Stimulated activated CD8-positive, alpha-beta memory T cell treated with anti-CD3 and anti-CD28 coated beads, Interleukin-15, amount 100 ng/mL, for 24 hours (primary cell): ENCODE measurements around the gene EPHA4.

Experiments
- DNase-seq: peaks from one replicate; pipeline ENCODE4 v3.0.0-alpha.2; 2020; ENCODE audit warnings: low read depth

EPHA4 gene

GRCh38 chr2:221572219-221572820 lies at the start of gene EPHA4:
EPHA4 (minus strand) TSS chr2:221572304; CDS start chr2:221572248, 56 bp downstream.
- DNase-seq: peak; percentile 60

DNA sequence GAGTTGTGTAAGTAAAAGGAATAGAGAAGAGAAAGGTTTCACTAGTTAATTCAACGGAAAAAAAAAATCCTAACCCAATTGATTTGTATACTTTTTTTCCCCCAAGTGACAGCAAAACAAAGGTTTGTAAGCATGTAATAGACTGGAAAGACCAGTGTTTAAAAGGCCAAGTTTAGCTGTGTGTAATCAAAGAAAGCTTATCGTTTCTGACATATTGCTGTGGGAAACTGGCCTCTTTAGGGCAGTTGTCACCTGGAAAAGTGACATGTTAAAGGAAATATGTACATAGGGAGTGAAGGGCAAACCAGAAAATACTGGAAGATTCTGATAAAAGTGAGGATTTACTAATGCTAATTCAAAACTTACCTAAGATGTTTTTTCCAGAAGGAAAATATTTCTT lies 45.9 kb upstream of the EPHA4 start:
- no peak for DNase-seq

GRCh38 chr2:221616561-221616960 lies 44.5 kb upstream of the EPHA4 start:
- no peak for DNase-seq

DNA sequence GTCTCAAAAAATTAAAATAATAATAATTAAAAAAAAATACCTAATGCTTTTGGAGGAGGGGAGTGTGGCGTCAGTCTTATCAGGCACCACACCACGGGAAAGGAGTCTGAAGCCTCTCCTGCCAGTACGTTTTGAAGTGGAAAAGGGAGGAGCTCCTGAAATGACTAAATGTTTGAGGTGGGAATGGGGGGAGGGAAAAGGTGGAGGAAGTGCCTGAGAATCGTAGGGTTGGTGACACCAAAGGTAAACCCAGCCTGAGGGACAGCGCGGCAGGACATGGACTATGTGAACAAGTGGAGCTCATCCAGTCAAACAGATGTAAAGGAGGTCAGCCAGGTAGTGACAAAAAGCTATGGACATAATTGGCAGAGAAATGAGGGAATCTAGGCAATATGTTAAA lies 42.2 kb upstream of the EPHA4 start:
- no peak for DNase-seq

GRCh38 chr2:221612800-221613199 lies 40.7 kb upstream of the EPHA4 start:
- DNase-seq: no peak

DNA sequence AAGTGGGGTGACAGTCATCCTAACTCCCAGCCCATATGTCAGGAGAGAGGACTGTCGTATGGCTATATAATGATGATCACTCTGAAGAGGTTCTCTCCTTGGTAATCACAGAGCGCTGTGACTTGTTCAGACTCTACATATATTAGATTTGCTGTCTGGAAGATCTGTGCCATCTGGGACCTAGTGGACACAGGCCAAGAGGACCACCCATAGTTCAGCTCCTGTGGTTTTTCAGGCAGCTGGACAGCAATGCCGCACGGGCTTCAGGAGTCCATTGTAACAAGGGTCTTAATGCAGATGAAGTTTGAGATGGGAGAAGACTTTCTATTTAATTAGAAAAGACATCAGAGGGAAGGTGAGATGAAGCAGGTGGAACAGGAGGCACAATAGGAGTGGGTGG lies 40.1 kb upstream of the EPHA4 start:
- DNase-seq: no peak

DNA sequence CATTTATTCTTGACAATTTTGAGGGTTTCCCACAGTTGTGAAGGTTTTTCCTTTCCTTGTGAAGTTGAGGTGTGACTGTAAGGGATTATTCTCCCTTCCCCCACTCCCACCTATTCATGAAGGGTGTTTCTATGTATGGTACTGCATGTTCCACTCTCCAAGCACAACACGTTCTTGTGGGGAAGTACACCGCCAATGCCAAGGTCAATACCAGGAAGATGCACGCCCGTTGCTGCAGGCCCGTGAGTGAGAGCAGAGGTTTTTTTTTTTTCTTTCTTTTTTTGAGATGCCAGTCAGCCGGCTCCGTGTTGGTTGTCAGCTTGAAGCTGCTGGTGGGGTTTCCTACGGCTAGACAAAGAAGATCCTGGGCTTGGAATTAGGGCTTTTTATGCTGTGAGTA lies 38.6 kb upstream of the EPHA4 start:
- DNase-seq: no peak

- DNase-seq: no peak
These were observed 38.2 kb upstream of the EPHA4 start for GRCh38 chr2:221610255-221610654.

DNA sequence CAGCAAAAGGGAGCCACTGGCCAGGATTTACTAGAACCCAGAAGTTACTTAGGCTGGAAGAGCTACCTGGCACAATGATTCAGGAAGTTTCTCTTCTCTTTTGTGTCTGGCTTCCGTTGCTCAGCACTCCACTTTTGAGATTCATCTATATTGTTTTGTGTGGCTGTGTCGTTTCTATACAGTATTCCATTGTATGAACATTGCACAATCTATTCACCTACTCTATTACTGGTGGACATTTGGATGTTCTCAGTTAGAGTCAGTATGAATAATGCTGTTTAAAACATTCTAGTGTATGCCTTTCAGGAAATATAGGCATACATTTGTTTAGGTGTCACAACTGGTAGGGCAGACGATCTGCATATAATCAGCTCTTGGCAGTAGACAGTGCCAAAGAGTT lies 36.3 kb upstream of the EPHA4 start:
- no peak for DNase-seq

- DNase-seq: no peak
These were observed 34.3 kb upstream of the EPHA4 start for GRCh38 chr2:221606424-221606823.

- DNase-seq: no peak
These were observed 33.7 kb upstream of the EPHA4 start for GRCh38 chr2:221605751-221606240.

GRCh38 chr2:221602938-221603337 lies 30.8 kb upstream of the EPHA4 start:
- DNase-seq: no peak

DNA sequence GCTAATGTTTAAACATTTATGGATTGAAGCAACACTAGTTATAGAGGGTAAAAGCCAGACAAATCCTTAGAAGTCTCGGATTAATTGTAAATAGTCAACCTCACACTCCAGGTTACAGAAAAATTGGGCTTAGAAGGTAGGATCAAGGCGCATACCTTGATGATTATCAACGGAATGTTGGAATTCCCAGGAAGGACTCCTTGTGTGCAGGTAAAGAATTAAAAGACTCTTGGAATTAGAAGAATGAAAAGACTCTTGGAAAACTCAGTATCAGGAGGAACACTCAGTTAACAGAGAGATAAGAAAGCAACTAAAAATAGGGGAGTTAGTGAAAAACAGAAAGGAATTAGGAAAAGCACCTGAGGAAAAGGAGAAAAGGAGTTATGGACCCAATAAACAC lies 29.3 kb upstream of the EPHA4 start:
- DNase-seq: no peak

GRCh38 chr2:221600388-221600787 lies 28.3 kb upstream of the EPHA4 start:
- no peak for DNase-seq

DNA sequence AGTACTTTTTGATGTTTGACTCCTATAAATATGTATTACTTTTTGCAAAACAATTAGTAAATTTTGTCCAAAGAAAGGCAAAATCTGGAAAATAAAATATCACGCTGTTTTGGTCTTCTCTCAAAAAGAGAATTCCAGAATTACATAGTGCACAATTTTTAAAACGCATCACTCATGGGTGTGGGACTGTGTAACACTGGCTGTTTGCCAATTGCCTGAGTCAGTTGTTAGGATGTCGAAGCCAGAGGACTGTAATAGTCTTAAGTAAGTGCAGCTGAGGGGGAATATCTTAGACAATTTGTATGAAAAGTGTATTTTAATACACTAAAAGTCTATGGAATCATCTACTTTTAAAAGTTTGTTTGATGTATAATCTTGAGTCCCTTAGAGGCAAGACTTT lies 24.1 kb upstream of the EPHA4 start:
- DNase-seq: no peak

- DNase-seq: no peak
These were observed 18.8 kb upstream of the EPHA4 start for GRCh38 chr2:221590861-221591365.

- no peak for DNase-seq
These were observed 17.6 kb upstream of the EPHA4 start for GRCh38 chr2:221589696-221590095.

GRCh38 chr2:221588306-221588985 lies 16.3 kb upstream of the EPHA4 start:
- DNase-seq: no peak

GRCh38 chr2:221581986-221582385 lies 9.9 kb upstream of the EPHA4 start:
- DNase-seq: no peak

DNA sequence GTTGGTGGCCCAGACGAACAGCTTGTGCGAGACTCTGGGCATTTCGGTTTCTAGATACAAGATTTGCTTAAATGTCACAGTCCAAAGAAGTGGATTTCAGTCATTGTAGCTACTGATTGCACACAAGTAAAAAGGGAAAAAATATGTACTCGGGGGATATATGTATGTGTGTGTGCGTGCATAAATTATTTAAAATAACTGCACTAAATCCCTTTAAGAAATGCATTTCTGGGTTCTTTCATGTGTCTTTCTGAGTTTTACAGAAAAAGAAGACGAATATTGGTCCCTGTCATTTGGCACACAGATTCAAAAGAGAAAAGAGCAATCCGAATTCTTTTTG lies 2.1 kb upstream of the EPHA4 start:
- DNase-seq: no peak

GRCh38 chr2:221573430-221574230 lies 1.5 kb upstream of the EPHA4 start:
- peak; percentile 81 for DNase-seq

- DNase-seq: no peak
These were observed 821 bp upstream of the EPHA4 start for GRCh38 chr2:221572821-221573429.
